ENCODE data around the gene PLXNB1.
"Not testable (repeated sequence)": the region's sequence is repeated elsewhere in the genome, so short reads cannot be mapped to it uniquely, and the experiment has no call there.

The PLXNB1 gene

DNA sequence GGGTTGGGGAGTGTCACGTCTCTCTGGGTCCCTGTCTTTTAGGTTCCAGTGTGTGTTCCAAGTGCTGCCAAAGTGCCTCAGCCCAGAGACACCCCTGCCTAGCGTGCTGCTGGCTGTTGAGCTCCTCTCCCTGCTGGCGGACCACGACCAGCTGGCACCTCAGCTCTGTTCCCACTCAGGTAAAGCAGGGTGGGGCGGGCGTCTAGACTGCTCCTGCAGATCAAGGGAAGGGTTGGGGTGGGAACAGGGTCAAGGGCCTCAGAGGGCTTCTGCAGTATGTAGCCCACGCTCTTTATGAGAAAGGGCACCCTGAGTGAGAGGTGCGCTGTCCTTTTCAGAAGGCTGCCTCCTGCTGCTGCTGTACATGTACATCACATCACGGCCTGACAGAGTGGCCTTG, 33.8 kb upstream of the PLXNB1 start:
- DNase-seq = no peak

DNA sequence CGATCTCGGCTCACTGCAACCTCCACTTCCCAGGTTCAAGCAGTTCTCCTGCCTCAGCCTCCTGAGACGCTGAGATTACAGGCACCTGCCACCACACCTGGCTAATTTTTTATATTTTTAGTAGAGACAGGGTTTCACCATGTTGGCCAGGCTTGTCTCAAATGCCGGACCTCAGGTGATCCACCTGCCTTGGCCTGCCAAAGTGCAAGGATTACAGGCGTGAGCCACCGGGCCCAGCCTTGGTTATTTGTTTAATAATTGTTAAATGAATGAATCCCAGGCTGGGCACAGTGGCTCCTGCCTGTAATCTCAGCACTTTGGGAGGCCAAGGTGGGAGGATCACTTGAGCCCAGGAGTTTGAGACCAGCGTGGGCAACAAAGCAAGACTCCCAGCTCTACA, 31.9 kb upstream of the PLXNB1 start:
- not testable (repeated sequence) for DNase-seq

DNA sequence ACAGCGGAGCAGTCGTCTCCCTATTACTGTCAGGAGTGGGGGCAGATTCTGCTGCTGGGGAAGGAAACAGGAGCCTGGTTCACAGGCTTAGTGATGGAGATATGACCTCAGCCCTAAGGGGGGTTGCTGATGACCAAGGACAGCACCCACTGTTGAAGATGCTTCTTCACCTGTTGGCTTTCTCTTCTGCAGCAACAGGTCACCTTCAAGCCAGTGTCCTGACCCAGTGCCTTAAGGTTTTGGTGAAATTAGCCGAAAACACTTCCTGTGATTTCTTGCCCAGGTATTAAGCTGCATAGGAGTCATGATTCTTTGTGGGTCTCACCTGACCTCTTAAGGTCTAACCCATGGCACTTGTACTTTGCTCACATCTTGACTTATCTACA, 30.6 kb upstream of the PLXNB1 start:
- DNase-seq = no peak

DNA sequence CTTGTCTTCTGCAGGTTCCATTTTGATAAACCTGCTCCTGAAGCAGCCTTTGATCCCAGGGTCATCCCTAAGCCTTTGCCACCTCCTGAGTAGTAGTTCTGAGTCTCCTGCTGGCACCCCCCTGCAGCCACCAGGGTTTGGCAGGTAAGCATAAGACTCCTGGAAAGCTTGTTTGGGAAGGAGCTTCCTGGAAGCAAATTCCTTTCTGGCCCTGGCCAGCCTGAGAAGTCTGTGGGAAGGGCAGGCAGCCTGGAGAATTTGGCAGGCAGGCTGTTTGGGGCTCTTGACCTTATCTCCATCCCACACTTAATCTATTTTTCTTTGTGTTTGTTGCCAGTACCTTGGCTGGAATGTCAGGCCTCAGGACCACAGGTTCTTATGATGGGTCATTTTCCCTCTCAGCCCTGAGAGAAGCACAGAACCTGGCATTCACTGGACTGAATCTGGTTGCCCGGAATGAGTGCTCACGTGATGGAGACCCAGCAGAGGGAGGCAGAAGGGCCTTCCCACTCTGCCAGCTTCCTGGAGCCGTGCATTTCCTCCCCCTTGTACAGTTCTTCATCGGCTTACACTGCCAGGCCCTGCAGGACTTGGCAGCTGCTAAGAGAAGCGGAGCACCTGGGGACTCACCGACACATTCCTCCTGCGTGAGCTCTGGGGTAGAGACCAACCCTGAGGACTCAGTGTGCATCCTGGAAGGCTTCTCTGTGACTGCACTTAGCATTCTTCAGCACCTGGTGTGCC, 30.1 kb upstream of the PLXNB1 start:
- no peak for DNase-seq

DNA sequence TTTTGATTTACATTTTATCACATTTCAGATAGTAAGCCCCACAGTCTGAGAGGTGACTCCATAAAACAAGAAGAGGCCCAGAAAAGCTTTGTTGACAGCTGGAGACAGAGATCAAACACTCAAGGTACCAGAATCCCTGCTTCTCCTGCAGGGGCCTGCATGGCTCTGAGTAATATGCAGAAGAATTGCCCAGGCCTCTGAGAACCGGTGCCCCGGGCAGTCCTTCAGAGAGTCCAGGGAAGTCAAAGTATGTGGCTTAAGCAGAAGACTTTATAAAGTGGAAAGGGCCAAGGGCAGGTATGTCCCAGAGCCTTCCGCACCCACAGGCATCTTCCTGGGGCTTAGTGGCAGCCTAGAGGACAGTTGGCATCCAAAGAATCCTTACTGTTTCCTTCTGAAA, 29.4 kb upstream of the PLXNB1 start:
- DNase-seq = no peak

DNA sequence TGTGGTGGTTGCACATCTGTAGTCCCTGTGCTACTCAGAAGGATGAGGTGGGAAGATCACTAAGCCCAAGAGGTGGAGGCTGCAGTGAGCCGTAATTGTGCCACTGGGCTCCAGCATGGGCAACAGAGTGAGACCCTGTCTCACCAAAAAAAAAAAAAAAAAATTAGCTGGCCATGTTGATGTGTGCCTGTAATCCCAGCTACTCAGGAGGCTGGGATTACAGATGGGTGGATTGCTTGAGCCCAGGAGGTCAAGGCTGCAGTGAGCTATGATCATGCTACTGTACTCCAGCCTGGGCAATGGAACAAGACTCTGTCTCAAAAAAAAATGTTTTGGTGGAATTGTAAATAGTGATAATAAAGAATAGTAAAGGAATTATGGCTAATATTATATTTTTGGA, 26.6 kb upstream of the PLXNB1 start:
- DNase-seq = no peak

DNA sequence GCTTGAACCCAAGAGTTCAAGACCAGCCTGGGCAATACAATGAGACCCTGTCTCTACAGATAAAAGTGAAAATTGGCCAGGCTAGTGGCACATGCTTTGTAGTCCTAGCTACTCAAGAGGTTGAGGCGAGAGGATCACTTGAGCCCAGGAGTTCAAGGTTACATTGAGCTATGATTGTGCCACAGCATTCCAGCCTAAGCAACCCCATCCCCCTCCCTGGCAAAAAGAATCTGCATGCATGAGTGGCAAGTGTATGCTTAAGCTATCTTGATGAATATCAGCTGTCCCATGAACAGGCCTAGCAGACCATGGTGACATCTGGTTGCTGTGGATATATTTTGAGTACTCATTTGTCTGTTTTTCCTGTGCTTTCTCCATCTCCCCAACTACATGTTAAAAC, 21.4 kb upstream of the PLXNB1 start:
- DNase-seq = no peak

DNA sequence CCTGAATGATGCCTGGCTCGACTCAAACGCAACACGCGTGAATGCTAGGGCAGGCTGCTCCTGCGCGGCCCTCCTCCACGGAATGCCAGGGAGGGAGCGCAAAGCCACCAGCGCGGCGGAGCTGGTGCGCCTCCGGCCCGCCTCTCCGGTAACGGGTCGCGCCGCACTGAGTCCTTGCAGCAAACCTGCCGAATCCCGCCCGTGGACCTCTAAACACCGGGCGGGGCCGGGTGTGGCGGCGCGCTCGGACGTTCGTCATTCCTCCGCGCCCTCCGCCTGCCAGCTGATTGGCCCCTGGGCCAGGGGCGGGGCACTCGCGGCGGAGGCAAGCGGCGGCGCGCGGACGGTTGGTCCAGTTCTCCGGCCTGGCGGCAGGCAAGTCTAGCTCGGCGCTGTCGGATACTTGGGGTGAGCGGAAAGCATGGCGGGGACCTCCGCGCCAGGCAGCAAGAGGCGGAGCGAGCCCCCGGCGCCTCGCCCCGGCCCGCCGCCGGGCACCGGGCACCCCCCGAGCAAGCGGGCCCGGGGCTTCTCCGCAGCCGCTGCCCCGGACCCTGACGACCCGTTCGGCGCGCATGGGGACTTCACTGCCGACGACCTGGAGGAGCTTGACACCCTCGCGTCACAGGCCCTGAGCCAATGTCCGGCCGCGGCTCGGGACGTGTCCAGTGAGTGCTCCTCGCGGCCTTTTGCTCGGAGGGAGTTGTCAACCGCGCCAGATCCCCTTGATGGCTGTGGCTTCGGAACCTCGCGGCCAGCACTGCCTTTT, 16.7 kb upstream of the PLXNB1 start, which contains the start of gene ATRIP:
TSS of gene ATRIP (plus strand) at position 313 of the 769 bp plus-strand sequence. CDS start at position 422, 109 bp downstream.
- peak; percentile 50 for DNase-seq

DNA sequence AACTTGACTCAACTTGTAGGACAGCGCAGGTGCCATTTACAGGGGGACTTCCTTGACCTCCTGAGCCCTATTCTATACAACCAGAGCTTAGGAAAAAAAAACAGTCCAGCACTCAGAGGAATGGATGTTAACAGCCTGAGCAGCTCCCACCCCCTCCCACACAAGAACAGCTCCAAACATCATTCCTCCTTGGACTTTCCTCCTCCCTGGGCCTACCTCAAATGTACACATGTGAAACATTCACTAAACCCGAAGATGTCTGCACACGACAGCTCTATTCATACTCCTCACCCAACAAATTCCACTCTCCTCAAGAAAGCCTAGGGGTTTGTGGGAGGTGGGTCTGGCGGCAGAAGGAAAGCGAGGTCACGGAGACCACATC, 16.1 kb upstream of the PLXNB1 start:
- no peak for DNase-seq

DNA sequence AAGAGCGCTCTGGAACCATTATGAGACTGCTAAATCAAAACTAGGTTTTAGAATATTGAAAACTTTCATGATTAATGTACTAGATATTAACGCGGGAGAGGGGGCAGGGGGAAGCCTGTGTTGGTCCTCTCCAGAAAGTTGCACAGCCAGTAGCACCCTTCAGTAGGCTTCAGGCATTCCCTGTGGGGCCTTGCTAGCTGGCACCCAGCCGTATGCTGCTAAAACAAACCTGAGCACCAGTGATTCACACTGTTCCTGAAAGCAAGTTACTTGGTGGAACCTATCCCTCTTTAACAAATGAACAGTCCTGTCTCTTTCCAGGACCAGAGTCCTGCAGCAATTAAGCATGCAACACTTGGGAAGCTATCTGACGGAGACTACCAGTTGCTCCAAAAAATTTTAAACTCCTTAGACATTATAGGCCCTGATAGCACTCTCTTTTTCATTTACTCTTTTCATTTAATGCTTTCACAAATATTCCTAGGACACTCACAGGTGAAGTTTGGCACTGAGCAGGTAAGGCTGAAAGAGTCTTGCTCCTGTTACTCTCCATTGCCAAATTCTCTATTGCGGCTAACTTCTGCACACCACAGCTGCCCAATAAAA, 15.5 kb upstream of the PLXNB1 start:
- no peak for DNase-seq

DNA sequence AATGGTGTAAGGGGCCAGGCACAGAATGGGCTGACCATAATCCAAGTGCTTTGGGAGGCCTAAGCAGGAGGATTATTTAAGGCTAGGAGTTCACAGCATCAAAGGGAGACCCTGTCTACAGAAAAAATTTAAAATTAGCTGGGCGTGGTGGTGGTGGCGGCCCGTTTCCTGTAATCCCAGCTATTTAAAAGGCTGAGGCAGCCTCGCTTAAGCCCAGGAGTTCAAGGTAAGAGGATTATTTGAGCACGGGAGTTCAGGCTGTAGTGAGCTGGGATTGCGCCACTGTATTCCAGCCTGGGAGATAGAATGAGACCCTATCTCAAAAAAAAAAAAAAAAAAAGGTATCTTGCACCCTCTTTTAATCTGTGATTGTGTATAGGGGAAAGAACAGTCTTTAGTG, 12.1 kb upstream of the PLXNB1 start:
- DNase-seq = no peak

DNA sequence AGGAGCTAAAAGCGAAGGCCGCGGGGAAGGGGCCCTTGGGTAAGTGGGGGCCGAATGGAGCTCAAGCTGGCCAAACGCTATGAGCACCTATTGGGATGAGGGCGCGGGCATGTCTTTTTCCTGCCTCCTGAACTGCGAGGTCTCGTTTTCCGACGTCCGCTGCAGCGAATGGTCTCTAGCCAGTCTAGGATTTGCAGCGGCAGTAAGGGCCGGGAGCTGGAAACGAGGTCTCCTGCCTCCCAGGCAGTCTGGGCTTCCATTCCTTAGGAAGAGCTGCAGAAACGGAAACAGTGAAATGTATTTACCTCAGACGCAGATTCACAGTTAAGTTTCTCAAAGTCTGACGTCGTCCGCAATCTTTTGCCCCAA, 10.7 kb upstream of the PLXNB1 start:
- no peak for DNase-seq

DNA sequence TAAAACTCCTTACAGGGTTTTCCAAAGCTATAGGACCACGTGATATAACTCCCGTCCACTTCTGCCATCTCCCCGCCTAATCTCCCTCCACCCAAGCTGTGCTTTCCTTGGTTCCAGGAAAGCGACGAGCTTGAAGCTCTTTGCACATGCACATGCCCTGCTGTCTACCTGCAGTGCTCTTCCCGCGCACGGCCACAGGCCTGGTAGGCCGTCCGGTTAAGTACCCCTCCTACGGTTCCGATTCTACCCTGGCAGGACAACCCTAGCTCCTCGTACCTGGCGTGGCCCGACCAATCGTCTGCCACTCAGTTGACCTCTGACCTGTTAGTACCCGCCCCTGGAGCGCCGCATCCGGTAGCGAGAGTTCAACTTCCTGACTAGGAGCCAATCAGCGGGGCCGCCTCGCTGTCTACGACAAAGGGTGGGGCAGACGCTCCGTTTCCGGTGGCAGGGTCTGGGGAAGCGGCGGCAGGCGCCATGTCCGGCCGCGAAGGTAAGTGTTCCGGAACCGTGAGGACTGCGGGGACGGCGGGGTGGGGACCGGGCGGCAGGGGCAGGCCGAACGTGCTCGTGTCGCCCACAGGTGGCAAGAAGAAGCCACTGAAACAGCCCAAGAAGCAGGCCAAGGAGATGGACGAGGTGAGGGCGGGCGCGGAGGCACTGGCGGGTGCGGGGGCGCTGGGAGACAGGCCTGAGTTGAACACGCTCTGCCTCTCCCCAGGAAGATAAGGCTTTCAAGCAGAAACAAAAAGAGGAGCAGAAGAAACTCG, 10.1 kb upstream of the PLXNB1 start, which contains the start of the genes CCDC51 and TMA7:
TSS of gene CCDC51 (minus strand) at position 300 of the 770 bp plus-strand sequence. CDS start 4,991 bp downstream, outside the sequence.
TSS of gene TMA7 (plus strand) at position 438 of the 770 bp plus-strand sequence. CDS start at position 478, 40 bp downstream.
- DNase-seq = peak; percentile 85

DNA sequence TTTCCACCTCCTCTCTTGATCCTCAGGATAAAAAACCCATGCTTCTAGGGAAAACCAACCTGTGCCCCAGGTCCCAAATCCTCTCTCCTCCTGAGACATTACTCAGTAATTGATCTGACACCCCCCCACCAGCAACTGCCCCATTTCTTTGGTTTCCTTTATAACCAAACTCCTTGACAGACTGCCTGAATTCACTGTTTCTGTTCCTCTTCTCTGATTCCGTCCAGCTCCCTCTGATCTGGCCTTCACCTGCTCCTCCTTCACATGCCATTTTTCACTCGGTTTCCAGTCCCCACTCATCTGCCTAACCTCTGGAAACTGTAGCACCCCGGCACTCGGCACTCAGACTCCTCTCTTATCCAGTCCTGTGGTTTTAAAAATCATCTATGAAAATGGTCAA, 7.9 kb upstream of the PLXNB1 start:
- no peak for DNase-seq

DNA sequence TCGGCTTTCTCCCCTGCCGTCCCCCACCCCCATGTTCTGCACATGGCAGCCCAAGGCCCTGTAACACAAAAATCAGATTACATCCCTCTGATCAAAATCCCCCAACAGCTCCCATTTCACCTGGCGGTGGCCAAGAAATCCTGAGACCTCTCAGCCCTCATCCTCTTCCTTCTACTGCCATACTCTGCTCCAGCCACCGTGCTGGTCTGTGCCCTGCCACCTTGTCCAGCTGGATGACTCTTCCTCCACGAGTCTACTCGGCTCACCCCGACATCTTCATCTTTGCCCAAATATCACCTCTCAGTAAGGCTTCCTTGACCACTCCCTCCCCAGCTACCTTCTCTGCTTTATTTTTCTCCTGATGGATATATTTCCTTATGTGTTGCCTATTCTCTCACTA, 7.0 kb upstream of the PLXNB1 start:
- DNase-seq = no peak

DNA sequence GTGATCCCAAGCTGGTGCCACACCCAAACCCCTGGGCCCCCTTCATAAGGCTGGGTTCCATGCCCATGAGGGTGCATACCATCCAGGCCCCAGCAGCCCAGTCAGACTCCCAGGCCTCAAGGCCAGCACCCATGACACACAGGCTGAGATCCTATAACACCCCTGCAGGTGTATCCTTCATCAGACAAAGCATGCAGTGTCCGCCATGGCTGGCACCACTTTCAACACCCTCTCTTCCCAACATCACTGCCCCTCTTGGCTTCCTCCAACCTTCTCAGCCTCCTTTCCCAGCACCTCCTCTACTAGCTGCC, 6.5 kb upstream of the PLXNB1 start:
- DNase-seq = no peak

DNA sequence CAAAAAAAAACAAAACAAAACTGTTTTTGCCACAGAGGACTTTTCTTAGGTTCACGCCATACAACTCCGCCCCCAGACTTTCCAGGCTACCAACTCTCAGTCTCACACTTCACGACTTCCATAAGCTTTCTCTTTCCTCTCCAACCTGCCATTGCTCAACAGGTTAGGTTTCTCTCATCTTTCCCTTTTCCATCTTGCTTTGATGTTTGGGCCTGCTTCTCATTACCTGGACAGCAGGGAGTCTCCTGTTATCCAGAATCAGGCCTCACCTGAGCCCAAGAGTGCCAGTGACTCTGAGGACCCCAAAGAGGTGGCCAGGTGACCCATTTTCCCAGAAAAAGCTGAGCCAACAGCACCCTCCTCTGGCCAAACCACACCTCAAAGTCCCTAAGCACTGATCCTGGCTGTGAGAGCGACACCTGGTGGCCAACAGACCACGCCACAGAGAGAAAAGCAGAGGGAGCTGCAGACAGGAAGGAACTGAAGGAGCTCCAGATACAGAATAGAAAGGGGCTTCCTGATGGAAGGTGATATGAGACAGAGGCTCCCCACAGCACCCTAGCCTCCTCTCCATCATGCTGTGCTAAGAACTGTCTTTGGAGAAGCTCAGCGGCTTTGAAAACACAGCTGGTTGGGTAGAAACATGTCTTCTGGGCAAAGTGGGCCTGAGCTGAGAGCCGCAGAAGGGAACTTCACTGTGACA, 6.0 kb upstream of the PLXNB1 start:
- DNase-seq = peak; percentile 69

DNA sequence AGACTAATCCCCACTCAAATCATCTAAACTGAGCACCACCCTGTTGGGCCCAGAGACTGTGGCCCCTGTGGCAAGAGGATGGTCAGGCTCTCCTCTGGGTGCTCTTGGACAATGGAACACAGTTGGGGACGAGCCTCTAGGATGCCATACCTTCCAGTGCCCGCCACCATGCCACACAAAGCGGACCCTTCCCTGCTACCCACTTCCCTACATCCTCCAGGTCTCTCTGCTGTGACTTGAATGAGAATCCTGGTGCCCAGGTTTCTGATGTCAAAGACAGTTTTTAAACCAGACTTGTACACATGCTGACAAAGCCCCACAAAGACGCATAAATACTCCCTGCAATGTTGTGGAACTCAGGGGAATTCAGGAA, 5.3 kb upstream of the PLXNB1 start:
- DNase-seq = no peak

DNA sequence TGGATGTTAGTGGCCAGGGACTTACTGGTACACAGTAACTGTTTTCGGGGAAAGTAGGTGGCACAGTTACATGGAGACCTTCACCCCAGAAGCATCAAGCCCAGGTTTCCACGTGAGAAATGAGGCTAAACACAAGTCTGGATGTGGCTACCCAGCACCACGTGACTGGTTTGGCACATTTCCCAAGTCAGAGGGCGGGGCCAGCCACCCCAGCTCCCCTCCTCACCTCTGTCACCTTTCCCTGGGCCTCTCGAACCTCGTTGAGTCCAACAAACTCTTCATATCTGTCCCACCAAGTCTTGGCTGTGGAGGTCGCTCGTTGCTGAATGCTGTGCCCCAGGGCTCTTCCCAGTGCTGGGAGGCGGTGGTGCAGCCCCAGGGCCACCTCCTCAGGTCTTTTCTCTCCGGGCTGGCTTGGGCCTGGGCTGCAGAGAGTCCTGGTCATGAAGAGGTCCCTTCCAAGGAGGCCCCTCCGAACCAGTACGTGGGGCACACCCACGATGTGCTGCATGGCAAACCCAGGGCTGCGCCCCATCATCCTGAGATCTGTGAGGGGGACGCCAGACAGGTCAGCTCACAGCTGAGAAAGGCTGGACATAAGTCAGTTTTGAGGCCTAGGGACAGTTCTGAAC, 4.8 kb upstream of the PLXNB1 start:
- no peak for DNase-seq

DNA sequence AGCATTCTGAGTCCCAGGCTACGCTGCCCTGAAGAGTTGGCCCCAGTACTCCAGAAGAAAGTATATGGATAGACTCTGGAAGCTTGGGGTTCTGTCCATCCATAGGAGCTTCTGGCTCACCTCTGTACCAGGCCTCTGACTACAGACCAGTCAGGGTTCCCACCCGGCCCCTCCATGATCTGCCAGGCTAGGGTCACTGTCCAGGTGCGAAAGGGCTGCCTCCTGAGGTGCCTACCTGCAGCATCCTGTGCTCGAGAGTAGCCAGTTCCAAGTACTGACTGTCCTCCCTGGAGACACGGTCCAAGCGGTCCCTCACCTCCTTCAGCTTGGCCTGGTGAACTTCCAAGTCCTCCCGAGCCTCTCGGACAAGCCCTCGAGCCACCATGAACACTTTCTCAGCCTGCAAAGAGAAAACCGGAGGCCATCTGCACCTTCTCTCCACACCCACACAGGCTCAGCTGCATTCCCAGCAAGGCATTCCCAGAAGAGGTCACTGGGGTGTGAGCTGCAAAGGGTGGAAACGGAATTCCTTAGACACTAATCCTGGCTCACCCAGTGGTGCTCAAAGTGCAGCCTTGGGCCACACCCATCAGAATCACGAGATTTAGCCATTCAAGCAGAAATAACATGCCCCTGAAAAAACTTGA, 3.7 kb upstream of the PLXNB1 start:
- DNase-seq = no peak
